NOMO-1 (cell line): Measurements from ENCODE around the gene OR7G1.
"Not testable (repeated sequence)": the region's sequence is repeated elsewhere in the genome, so short reads cannot be mapped to it uniquely, and the experiment has no call there.

Experiments used
- DNase-seq, 2 experiments: peaks; one replicate each; lab custom pipeline; 2025; ENCODE audit not compliant: unreplicated experiment in 2 of 2; lab: John Stamatoyannopoulos, UW

OR7G1 gene

DNA sequence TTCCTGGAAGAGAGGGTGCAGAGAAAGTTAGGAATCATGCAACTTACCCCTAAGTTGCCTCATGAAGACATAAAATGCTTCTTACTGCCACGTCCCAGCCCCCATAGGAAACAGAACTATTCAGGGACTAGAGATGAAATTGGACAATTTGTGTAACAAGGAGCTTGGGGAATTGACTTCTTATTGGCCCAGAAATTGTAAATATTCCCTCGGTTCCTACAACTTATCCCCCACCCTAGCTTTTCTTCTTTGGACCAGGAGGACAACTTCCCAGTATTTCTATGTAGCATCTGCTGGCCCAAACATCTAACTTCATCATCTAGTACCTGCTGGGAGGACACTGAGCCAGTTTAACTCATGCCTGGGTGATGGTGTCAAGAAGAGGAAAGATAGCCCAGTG lies 28.8 kb downstream of the OR7G1 start, which contains the start of gene OR1M1:
Gene OR1M1, plus strand, starts transcription at position 301 of the 400 bp plus-strand sequence. CDS start 6,184 bp downstream, outside the sequence.
- no peak for DNase-seq

DNA sequence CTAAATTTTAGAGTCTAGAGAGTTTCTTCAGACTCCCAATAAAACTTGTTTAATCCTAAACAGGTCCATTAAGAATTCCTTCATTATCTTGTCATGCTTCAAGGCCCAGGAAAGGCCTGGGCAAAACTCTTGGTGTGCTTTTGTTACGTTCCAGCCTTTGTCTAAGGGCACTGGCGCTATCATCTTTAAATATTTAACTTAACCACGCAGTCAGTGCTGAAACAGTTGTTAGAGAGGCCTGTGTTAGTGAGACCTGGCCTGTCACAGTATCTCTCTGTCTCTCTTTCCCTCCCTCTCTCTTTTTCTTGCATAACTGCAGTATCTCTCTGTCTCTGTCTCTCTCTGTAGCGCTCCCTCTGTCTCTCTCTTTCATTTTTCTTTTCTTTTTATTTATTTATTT lies 36.9 kb downstream of the OR7G1 start:
- DNase-seq: no peak

DNA sequence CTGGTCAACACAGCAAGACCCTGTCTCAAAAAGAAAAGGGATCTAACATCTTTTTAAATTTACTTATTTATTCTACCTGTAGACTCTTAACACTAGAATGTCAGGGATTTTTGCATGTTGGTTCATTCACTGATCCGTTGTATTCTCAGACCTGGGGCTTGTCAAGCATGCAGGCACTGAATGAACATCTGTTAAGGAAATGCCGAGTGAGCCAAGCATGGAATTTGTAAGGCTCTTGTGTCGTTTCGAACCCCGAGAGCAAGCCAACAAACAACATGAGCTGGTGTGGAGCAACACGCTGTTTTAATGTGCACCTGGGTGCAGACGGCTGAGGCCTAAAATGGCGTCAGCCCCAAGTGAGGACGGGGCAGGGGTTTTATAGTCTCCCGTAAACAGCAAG lies 38.7 kb downstream of the OR7G1 start:
- no peak for DNase-seq

DNA sequence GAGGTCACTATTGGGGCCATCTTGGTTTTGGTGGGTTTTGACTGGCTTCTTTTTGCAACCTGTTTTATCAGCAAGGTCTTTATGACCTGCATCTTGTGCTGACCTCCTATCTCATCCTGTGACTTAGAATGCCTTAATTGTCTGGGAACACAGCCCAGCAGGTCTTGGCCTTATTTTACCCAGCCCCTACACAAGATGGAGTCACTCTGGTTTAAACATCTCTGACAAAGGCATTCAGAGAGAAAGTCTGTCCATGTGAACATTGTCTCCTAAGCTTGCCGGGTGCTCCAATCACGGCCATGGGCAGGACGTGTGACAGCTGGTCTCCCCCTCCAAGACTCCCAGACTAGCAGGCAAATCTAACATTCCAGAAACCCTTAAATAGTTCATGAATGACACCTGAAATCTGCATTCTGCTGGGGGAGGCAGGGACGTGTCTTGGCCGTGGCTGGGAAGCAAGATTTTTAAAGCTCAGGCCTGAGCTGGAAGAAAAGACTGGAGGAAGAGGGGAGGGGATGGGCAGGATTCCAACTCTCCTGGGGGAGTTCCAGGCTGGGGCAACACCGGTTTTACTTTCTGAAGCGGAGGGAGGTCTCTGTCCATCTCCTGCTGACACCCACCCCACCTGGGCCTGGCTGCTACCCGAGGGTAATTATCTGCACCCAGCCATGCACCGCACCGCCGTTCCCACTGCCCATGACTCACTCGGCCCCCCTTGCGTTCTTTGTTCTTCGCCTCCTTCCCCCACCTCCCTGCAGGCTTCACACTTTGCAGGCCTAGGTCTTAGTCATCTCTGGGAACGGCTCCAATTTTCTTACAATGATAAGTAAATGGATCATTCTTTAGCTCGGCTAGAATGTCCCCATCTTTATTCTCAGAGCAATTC lies 40.3 kb downstream of the OR7G1 start:
- no peak for DNase-seq

DNA sequence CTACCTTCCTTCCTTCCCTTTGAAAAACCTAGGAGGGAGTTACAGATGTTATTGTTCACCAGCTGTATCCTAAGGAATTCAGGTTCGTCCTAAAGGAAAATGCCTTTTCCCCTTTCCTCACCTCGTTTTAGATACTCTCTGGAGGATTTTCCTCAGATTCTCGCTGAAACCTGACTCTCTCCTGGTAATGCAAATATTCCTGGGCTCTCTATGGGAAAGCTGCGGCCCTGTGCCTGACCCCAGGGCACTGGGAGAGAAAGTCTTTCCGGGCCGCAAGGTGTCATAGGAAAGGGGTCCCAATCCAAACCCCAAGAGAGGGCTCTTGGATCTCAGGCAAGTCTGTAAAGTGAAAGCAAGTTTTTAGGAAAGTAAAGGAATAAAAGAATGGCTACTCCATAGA lies 41.8 kb downstream of the OR7G1 start:
- DNase-seq: no peak

DNA sequence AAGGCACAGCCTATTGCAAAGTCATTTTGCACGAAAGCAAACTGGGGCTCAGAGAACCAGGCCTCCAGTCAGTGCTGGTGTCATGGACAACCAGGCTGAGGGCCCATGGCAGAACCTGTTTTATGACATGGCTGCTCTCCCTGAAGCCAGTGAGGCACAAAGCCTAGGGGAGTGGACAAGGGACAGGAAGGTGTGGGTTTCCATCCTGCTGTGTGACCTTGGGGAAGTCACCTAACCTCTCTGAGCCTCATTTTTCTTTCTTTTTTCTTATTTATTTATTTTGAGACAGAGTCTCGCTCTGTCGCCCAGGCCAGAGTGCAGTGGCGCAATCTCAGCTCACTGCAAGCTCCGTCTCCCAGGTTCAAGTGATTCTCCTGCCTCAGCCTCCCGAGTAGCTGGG lies 43.8 kb downstream of the OR7G1 start:
- DNase-seq: not testable (repeated sequence)

DNA sequence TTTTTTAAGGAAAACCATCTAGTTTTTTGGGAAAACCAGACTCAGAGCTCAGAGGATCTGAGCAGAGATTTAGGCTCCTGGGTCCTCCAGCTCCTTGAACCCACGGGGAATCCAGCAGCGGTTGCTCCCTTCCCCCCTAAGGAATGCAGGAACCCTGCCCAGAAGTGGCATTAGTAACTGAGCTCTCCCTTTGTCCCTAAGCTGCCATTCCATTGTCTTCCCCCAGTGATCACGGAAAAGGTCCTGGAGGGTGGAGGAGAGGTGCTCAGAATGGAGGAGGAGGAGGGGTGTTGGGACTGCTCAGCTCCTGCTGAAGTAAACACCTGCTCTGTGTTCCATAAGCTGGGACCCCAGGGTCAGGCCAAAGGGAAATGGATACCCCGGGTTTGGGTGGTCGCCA lies 45.5 kb downstream of the OR7G1 start:
- DNase-seq: no peak

DNA sequence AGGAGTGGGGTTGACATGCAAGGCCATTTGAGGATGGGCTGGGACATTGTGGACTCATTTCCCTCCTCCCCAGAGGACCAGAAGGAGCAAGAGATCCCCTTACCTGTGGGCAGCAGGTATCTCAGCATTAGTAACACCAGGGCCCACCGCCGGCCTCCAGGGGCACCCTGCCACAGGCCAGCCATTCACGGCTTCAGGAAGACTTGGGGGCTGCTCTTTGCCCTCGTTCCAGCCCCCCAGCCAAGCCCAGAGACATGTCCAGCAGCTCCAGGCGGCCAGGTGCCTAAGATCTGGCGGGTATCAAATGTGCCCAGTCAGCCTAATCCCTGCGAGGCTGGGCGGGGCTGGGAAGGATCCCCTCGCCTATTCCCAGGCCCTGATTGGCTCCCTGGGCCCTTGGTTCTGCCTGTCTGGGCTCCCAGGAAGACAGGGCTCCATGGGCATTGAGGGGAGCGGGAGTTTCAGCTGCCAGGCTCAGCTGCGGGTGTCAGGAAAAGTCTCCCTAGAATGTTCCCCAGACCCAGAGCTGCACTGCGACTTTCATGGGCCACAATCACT lies 50.0 kb downstream of the OR7G1 start:
- DNase-seq: no peak
